ENCODE measurements around the gene TDO2. TPM values are rescaled to one million over a fixed set of nuclear protein-coding genes. Genes with fewer than 3 reads are reported as not detected.
"Not testable (repeated sequence)": the region's sequence is repeated elsewhere in the genome, so short reads cannot be mapped to it uniquely, and the experiment has no call there.

The TDO2 gene
- total RNA-seq, 1 experiment from 2014 or later, result 0.13 TPM

GRCh38 chr4:155898371-155898770 is 5.1 kb upstream of the TDO2 start:
- CTCF ChIA-PET, ATAC-seq: not testable (repeated sequence)

GRCh38 chr4:155899891-155900290 is 3.6 kb upstream of the TDO2 start:
- POLR2A ChIA-PET, result no interaction called here
- ATAC-seq, result no peak
- DNase-seq (ENCODE audit: low spot score), result no peak
- peaks cover 19% of the 10 kb centered on the region for H3K9me3 Mint-ChIP-seq
- H3K27ac Mint-ChIP-seq, result 0 out of 2 replicates have a peak overlapping the region, but pooled peaks have one; percentile 63
- TF ChIP-seq ZNF281 (CRISPR knock-in tag; IDR thresholded peaks at IDR 0.05) (no peak), NR2C2 (CRISPR knock-in tag; IDR thresholded peaks at IDR 0.05) (no peak), ZNF263 (CRISPR knock-in tag; IDR thresholded peaks at IDR 0.05; ENCODE audit: low read depth) (no peak), NFATC4 (CRISPR knock-in tag; IDR thresholded peaks at IDR 0.05) (no peak), FOXP1 (CRISPR knock-in tag; IDR thresholded peaks at IDR 0.05; ENCODE audit: borderline replicate concordance) (no peak), NR3C1 (CRISPR knock-in tag; conservative IDR thresholded peaks at IDR 0.05; ENCODE audit: low read depth) (no peak), E2F5 (CRISPR knock-in tag; IDR thresholded peaks at IDR 0.05) (no peak), ATF3 (CRISPR knock-in tag; conservative IDR thresholded peaks at IDR 0.05) (no peak), ZBTB43 (CRISPR knock-in tag; IDR thresholded peaks at IDR 0.05) (no peak), ZNF121 (CRISPR knock-in tag; IDR thresholded peaks at IDR 0.05) (no peak), ATF1 (CRISPR knock-in tag; IDR thresholded peaks at IDR 0.05) (no peak), ZNF416 (CRISPR knock-in tag; IDR thresholded peaks at IDR 0.05) (no peak), CTCF (IDR thresholded peaks at IDR 0.05) (no peak), IRF1 (CRISPR knock-in tag; IDR thresholded peaks at IDR 0.05) (no peak), TCF7 (CRISPR knock-in tag; IDR thresholded peaks at IDR 0.05; ENCODE audit: low read depth) (no peak)
- TF ChIP-seq, protein P1, sequence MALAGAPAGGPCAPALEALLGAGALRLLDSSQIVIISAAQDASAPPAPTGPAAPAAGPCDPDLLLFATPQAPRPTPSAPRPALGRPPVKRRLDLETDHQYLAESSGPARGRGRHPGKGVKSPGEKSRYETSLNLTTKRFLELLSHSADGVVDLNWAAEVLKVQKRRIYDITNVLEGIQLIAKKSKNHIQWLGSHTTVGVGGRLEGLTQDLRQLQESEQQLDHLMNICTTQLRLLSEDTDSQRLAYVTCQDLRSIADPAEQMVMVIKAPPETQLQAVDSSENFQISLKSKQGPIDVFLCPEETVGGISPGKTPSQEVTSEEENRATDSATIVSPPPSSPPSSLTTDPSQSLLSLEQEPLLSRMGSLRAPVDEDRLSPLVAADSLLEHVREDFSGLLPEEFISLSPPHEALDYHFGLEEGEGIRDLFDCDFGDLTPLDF (CRISPR knock-in tag; IDR thresholded peaks at IDR 0.05), result no peak
- TF ChIP-seq, protein P2, sequence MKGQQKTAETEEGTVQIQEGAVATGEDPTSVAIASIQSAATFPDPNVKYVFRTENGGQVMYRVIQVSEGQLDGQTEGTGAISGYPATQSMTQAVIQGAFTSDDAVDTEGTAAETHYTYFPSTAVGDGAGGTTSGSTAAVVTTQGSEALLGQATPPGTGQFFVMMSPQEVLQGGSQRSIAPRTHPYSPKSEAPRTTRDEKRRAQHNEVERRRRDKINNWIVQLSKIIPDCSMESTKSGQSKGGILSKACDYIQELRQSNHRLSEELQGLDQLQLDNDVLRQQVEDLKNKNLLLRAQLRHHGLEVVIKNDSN (CRISPR knock-in tag; IDR thresholded peaks at IDR 0.05), result no peak
- TF ChIP-seq, protein P3, sequence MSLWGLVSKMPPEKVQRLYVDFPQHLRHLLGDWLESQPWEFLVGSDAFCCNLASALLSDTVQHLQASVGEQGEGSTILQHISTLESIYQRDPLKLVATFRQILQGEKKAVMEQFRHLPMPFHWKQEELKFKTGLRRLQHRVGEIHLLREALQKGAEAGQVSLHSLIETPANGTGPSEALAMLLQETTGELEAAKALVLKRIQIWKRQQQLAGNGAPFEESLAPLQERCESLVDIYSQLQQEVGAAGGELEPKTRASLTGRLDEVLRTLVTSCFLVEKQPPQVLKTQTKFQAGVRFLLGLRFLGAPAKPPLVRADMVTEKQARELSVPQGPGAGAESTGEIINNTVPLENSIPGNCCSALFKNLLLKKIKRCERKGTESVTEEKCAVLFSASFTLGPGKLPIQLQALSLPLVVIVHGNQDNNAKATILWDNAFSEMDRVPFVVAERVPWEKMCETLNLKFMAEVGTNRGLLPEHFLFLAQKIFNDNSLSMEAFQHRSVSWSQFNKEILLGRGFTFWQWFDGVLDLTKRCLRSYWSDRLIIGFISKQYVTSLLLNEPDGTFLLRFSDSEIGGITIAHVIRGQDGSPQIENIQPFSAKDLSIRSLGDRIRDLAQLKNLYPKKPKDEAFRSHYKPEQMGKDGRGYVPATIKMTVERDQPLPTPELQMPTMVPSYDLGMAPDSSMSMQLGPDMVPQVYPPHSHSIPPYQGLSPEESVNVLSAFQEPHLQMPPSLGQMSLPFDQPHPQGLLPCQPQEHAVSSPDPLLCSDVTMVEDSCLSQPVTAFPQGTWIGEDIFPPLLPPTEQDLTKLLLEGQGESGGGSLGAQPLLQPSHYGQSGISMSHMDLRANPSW (CRISPR knock-in tag; conservative IDR thresholded peaks at IDR 0.05; ENCODE audit: low read depth), result no peak
- CTCF ChIA-PET, result interaction anchor here (1.4 kb wide), 1 partner anchor 53 kb away, joined by 6 read pairs; the partner anchor contains the start of gene CTSO
- no peaks in the 10 kb centered on the region for H3K27me3 Mint-ChIP-seq (ENCODE audit: low read depth)
- no peak overlapping the region for H3K4me3 Mint-ChIP-seq
- peaks cover 25% of the 10 kb centered on the region for H3K36me3 Mint-ChIP-seq
- peaks cover 41% of the 10 kb centered on the region for H3K4me1 Mint-ChIP-seq

More at GRCh38 chr4:155898371-155898770, 5.1 kb upstream of the TDO2 start:
- POLR2A ChIA-PET; DNase-seq (ENCODE audit: low spot score); H3K27ac Mint-ChIP-seq; H3K27me3 Mint-ChIP-seq (ENCODE audit: low read depth); H3K4me3 Mint-ChIP-seq: not testable (repeated sequence)
- Mint-ChIP-seq H3K36me3 (peaks cover 29% of the 10 kb centered on the region), H3K9me3 (peaks cover 28% of the 10 kb centered on the region), H3K4me1 (peaks cover 26% of the 10 kb centered on the region)
